Measurements from ENCODE around the gene IL10RA.
"Not testable (repeated sequence)": the region's sequence is repeated elsewhere in the genome, so short reads cannot be mapped to it uniquely, and the experiment has no call there.

IL10RA gene

DNA sequence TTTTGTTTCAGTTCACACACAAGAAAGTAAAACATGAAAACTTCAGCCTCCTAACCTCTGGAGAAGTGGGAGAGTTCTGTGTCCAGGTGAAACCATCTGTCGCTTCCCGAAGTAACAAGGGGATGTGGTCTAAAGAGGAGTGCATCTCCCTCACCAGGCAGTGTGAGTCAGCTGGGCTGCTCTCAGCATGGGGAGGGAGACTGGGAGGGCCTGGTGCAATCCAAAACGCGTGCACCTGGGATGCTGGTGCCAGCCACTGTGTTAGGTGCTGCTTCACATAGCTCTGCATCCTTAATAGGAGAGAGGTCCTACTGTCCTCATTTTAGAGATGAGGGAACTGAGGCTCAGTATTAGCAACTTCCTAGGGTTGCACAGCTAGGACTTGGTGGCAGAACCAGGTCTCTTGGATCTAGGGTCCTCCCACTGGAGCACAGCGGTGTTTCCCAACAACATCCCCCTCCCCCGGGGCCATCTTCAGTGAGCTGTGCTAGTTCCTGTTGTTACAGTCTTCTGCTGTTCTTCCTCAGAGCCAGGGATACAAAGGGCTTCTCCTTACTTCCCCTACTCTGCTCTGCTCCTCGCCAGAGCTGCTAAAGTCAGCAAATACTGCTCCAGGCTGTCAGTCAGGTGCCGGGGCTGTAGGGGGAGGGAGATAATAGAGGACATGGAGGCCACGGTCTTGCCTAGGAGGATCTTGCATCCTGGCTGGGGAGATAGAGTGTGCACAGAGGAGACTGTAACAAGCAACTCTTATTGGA, 8.0 kb downstream of the IL10RA start:
- no peak for DNase-seq

DNA sequence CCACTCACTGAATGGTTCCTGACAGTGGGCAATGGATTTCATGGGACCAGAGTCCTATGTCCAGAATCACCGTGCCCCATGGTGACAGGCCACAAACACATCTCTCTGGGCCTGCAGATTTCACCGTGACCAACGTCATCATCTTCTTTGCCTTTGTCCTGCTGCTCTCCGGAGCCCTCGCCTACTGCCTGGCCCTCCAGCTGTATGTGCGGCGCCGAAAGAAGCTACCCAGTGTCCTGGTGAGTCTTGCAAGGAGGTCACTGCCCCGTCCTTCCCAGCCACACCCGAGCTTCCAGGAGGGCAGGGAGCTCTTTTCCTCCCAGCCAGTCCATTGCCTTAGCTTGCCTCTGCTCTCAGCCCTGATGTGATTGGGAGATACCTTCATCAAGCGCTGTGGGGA, 9.3 kb downstream of the IL10RA start:
- no peak for DNase-seq

DNA sequence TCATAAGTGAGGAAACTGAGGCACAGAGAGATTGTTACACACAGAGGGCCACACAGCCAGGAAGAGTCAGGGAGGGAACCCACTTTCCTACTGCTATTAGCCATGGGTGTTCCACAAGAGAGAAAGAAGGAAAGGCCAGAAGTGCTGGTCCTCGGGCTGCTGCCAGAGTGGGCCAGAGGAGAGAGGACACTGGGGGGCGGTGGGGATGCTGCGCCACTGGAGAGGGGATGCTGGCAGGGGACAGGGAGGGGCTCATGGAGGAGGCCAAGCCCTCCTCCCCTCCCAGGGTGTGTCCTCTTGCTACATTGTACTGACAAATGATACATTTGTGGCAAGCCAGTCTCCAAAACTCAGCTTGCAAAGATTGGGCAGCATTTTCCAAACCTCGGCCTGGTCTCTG, 9.9 kb downstream of the IL10RA start:
- no peak for DNase-seq

DNA sequence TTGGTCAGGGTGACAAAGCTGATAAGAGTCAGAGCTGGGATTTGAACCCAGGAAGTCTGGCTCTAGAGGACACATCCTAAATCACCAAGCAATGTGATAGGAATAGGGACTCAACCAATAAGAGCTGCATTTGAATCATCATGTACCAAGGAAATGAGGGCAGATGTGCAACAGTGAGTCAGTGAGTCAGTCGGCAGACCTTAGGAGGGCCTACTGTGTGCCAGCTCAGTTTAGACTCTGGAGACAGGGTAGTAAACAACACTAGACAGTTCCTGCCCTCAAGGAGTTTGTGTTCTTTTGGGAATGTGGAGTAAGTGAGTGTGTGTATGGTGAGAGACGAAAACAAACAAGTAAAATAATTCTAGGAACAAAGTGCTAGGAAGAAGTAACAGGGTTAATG, 11.2 kb downstream of the IL10RA start:
- no peak for DNase-seq

DNA sequence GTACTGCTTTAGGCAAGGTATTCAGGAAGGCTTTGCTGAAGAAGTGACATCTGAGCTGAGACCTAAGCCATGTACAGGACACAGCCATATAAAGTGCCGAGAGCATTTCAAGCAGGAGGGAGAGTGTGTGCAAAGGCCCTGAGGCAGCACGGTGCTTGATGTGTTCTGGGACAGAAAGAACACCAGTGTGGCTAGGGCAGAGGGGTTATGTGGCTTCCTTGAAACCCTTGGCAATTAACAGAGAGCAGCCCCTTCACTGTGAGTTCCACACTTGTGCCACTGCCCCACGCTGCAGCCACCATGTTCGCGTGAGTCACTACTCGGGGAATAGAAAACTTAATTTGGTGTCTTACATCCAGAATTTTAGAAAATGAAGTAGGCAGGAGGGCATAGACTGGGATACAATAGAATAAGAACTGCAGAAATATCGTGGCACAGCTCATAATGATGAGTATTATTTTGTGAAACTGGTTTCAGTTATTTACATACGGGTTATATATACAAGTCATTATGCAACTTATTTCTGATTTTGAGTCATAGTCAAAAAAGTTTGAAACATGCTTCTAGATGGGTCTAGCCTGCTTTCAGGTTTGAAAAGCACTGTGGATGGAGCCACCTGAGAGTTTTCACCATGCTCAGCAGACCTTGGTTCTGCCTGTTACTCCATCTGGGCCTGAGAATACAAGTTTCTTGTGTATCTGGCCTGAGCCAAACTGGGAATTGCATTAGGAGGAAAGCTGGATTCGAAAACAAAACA, 11.8 kb downstream of the IL10RA start:
- no peak for DNase-seq

DNA sequence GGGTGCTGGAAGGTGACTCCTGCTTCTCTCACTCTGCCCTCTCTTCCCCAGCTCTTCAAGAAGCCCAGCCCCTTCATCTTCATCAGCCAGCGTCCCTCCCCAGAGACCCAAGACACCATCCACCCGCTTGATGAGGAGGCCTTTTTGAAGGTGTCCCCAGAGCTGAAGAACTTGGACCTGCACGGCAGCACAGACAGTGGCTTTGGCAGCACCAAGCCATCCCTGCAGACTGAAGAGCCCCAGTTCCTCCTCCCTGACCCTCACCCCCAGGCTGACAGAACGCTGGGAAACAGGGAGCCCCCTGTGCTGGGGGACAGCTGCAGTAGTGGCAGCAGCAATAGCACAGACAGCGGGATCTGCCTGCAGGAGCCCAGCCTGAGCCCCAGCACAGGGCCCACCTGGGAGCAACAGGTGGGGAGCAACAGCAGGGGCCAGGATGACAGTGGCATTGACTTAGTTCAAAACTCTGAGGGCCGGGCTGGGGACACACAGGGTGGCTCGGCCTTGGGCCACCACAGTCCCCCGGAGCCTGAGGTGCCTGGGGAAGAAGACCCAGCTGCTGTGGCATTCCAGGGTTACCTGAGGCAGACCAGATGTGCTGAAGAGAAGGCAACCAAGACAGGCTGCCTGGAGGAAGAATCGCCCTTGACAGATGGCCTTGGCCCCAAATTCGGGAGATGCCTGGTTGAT, 12.6 kb downstream of the IL10RA start:
- no peak for DNase-seq

DNA sequence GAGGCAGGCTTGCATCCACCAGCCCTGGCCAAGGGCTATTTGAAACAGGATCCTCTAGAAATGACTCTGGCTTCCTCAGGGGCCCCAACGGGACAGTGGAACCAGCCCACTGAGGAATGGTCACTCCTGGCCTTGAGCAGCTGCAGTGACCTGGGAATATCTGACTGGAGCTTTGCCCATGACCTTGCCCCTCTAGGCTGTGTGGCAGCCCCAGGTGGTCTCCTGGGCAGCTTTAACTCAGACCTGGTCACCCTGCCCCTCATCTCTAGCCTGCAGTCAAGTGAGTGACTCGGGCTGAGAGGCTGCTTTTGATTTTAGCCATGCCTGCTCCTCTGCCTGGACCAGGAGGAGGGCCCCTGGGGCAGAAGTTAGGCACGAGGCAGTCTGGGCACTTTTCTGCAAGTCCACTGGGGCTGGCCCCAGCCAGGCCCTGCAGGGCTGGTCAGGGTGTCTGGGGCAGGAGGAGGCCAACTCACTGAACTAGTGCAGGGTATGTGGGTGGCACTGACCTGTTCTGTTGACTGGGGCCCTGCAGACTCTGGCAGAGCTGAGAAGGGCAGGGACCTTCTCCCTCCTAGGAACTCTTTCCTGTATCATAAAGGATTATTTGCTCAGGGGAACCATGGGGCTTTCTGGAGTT, 13.3 kb downstream of the IL10RA start:
- DNase-seq = no peak

DNA sequence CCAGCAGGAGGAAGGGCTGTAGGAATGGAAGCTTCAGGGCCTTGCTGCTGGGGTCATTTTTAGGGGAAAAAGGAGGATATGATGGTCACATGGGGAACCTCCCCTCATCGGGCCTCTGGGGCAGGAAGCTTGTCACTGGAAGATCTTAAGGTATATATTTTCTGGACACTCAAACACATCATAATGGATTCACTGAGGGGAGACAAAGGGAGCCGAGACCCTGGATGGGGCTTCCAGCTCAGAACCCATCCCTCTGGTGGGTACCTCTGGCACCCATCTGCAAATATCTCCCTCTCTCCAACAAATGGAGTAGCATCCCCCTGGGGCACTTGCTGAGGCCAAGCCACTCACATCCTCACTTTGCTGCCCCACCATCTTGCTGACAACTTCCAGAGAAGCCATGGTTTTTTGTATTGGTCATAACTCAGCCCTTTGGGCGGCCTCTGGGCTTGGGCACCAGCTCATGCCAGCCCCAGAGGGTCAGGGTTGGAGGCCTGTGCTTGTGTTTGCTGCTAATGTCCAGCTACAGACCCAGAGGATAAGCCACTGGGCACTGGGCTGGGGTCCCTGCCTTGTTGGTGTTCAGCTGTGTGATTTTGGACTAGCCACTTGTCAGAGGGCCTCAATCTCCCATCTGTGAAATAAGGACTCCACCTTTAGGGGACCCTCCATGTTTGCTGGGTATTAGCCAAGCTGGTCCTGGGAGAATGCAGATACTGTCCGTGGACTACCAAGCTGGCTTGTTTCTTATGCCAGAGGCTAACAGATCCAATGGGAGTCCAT, 14.1 kb downstream of the IL10RA start:
- no peak for DNase-seq

DNA sequence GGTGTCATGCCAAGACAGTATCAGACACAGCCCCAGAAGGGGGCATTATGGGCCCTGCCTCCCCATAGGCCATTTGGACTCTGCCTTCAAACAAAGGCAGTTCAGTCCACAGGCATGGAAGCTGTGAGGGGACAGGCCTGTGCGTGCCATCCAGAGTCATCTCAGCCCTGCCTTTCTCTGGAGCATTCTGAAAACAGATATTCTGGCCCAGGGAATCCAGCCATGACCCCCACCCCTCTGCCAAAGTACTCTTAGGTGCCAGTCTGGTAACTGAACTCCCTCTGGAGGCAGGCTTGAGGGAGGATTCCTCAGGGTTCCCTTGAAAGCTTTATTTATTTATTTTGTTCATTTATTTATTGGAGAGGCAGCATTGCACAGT, 14.6 kb downstream of the IL10RA start:
- DNase-seq = no peak

DNA sequence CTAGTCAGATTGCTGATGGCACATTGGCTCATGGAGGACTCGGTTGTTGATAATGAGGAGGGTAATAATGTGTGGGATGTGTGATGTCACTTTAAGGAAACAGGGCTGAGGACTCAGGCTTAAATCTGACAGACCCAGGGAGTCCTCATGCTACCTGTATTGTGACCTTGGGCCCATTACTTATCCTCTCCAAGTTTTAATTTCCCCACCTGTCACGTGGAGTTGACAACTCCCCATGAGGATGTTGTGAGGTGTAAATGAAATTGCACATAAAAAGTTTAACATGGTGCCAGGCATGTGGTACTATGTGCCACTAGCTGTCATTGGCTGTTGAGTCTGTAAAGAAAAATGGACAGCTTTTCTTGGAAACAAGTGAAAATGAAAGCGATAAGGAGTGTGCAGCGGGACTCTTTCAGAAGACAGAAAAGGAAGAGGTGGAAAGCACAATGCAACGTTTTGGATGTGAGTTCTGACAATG, 15.3 kb downstream of the IL10RA start:
- no peak for DNase-seq

DNA sequence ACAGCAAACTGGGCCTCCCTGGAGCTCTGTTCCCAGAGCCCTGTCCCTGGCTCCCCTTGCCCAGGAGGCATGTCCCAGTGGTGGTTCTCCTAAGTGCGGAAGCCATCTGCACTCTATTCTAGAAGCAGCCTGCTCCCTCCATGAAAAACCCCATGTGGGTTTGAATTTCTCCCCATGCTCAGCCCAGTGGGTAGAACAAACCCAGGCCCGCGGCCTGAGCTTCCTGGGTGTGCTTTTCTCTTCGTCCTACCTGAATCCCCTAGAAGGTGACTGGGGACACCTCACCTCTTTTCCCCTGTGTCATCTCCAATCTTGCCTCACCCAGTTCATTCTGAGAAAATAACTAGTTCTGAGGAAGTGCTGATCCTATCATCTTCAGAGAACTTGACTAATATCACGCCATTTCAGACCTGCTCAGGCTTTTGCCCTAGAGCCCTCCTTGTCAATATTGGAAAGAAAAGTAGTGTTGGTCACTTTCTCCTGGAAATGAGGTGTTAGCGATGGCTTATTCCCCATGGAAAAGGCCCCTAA, 15.9 kb downstream of the IL10RA start:
- no peak for DNase-seq

DNA sequence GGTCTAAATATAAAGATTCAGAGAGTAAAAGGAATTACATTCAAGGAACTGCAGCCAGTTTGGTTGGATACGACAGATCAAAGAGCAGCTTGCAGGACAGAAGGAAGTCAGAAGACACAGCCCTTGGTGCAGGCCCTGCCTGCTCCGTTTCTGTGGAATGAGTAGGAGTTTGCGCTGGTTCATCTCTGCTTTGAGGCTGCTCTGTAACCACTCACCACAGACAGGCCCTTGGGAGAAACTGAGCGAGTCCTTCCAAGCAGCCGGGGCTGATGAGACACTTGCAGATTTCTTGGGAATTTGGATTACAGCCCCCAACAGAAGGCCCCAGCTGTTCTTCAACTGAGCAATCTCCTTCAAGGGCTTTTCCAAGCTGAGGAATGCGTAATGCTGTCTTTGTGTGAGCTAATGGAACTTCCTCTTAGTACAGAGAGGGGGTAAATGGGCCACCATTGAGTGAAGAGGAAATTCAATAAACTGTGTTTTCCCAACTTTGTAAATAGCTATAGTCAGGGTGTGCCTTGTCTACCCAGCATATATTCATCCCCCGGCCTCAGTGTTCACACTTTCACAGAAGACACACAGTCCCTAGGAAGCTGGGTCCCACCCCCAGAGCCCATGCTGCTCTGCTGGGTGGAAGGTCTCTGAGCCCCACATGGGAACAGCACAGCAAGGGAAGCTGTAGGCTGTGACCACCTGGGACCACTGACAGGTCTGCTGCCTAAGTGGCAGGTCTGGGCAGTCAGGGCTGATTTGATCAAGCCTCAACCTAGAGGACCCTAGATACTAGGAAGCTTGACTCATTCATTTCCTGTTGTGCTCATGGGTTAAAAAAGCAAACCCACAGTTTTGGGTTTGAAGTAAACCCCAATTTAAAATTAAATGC, 16.6 kb downstream of the IL10RA start:
- DNase-seq = no peak

DNA sequence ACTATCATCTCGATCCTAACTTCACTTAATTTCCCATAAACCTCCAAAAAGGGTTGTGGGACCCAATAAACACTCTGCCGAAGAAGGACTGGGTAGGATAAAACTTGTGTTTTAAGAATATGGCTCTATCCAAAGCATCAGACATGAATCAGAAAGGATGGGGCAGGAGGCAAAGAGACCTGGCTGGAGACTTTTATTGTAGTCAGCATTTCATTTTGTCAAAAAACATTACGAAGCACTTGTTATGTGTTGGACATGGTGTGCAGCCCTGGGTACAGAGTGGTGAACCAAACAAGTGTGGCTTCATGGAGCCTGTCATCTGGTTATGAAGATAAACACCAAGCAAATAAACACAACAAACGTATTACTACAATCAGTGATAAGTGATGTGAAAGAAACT, 17.3 kb downstream of the IL10RA start:
- no peak for DNase-seq

DNA sequence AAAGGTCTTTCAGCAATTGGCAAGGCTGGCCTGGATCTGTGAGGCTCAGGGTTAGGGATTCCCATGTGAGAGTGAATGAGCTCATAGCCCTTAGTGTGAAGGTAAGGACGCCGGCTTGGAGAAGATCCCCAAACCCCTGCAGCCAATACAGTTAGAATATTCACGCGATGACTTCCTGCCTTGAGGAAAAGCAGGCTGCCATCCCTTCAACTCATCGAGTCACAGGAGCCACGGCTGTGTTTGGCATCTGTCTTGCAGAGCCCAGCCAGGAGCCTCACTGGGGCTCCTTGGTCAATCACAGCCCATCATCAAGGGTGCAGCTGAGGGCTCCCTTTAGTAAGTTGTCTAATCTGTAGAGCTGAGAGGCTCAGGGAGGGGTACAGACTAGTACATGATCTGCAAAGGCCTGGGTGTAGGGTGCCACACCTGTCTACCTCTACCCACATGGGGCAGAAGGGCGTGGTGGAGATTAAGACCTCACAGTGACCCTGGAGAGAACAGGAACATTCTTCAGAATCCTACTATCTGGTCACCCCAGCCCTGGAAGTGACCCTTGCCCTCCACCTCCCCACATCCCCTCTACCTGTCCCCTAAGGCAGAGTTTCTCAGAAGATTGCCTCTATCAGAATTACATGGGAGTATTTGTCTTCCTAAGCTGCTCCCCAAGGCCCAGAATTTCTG, 18.5 kb downstream of the IL10RA start:
- no peak for DNase-seq

DNA sequence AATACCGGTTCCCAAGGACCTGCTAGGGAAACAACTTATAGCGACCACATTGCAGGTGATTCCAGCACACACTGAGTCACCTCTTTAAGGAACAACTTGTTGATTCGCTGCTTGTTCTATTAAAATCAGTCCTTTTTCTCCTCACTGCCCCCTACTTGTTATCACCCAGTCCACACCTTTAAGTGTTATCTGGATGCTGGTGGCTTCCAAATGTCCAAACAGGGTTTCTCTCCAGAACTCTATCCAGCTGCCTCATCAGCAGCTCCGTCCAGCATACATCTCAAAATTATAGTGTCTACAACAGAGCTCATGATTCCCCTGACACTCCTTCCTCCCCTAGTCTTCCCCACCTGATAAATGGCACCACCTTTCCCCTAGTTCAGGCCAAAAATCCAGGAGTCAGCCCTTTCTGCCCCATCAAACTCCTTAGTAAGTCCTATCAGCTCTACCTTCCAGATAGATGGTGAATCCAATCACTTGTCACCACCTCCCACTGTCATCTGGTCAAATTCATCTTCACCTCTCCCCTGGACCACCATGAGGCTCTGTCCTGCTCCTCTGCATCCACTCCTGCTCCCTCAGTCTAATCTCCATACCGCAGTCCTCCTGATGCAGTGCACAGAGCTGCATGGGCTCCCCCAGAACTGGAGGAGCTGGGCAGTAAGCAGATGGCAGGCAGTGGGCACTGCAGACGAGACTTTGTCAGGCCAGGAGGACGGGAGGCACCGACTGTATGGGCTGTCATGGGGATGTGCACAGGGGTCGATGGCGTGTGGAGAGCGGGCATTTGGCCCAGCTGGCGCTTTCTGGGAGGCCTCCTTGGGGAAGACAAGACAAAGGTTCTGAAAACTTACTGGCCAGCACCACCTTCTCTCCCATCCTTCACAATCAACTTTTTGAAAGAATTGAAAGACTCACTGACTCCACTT, 19.3 kb downstream of the IL10RA start:
- DNase-seq = no peak

DNA sequence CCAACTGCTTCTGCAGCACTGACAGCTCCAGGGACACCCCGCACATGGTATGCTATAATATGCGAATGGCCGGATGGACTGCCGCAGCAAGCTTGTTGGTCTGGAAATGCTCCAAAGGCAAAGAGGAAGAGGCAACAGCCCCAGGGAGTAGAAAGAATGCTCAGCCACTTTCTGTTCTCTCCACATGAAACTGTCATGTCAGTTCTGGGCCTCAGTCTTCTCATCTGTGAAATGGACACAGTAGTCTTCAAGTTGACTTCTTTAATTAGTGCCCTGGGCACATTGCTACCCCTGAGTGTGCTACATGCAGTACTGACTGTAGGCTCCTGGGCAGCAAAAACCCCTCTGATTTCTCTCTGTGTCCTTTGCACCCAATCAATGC, 19.9 kb downstream of the IL10RA start:
- DNase-seq = no peak

DNA sequence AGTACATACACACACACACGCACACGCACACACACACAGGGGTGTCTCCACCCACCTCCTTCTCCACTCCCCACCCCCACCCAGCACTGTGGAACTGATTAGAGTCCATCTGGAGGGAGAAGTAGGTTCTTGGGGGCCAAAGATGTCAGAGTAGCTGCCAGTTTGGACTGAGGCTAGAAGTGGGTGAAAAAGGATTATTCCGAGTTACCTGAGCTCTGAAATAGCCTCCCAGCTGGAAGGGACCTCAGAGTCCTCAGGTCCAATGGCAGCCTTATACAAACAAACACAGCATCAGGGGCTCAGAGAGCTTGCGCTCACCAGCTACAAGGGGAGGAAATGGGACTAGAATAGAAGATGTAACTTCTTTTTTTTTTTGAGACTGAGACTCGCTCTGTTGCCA, 20.8 kb downstream of the IL10RA start:
- no peak for DNase-seq

DNA sequence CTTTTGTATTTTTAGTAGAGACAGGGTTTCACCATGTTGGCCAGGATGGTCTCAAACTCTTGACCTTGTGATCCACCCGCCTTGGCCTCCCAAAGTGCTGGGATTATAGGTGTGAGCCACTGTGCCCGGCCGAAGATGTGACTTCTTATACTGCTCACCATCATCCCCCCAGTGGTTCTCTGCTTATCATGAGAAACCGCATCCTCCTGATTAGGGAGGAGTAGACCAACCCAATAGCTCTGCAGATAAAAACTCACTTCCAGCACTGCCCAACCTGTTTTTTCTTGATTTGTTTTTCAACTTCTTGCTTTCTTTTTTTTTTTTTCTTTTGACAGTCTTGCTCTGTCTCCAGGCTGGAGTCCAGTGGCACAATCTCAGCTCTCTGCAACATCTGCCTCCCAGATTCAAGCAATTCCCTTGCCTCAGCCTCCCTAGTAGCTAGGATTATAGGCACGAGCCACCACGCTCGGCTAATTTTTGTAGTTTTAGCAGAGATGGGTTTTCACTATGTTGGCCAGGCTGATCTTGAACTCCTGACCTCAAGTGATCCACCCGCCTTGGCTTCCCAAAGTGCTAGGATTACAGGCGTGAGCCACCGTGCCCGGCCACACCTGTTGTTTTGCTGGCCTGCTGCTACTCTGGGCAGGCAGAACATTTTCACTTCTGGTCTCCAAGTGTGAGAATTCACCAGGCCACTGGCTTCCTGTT, 21.5 kb downstream of the IL10RA start:
- not testable (repeated sequence) for DNase-seq

Measured in NCI-H2081 treated with DMSO at 0.1 percent for 48 hours (cell line).